Thyroid gland (tissue), 4 donors: ENCODE measurements around the gene SRPK3.

ENCODE experiments used
- CTCF ChIP-seq, 6 experiments: fragments of 200-600 bp in 3 of 6; fragments of 450-650 bp in 3 of 6; sonication (generic) in 3 of 6; IDR thresholded peaks; one replicate each; pipeline ENCODE4 v1.5.1; 2016 to 2019; ENCODE audit warnings: antibody characterized with exemption in 6 of 6, mild to moderate bottlenecking in 2 of 6, inconsistent platforms in 1 of 6, moderate library complexity in 1 of 6
- POLR2A ChIP-seq, 2 donors: fragments of 450-650 bp; IDR thresholded peaks; one replicate each; pipeline ENCODE4 v1.6.1; 2017; ENCODE audit warnings: antibody characterized with exemption in 2 of 2, mild to moderate bottlenecking in 2 of 2, moderate library complexity in 1 of 2

GRCh38 chrX:153816831-153817690, 36.2 kb downstream of the SRPK3 start:
- TF ChIP-seq POLR2A (IDR thresholded peaks at IDR 0.05) (no peak), CTCF (IDR thresholded peaks at IDR 0.05) (no peak)
